Left lung (tissue), 10 donors: ENCODE results near the gene QRICH1. TPM values are rescaled to one million over a fixed set of nuclear protein-coding genes. Genes with fewer than 3 reads are reported as not detected.

Experiments
- ATAC-seq: fragments of 200-7000 bp; cut with Tn5 transposase; one replicate; pipeline ENCODE4 v1.9.1; 2020; ENCODE audit warnings: moderate library complexity
- DNase-seq, 4 donors: peaks; one replicate each; pipeline ENCODE4 v3.0.0-alpha.2; 2013 to 2020
- H3K27ac ChIP-seq, 2 donors: fragments of 200-600 bp; sonication (generic) in 1 of 2; one replicate each; pipeline versions ENCODE4 v1.5.0 to v1.8.0; 2020 to 2021
- H3K27me3 ChIP-seq, 2 donors: fragments of 200-600 bp; sonication (generic) in 1 of 2; one replicate each; pipeline versions ENCODE4 v1.5.0 to v1.8.0; 2020 to 2021
- H3K36me3 ChIP-seq, 2 donors: fragments of 200-600 bp; sonication (generic) in 1 of 2; one replicate each; pipeline versions ENCODE4 v1.5.0 to v1.8.0; 2020 to 2021
- H3K4me1 ChIP-seq, 2 donors: fragments of 200-600 bp; one replicate each; pipeline ENCODE4 v1.8.0; 2021
- H3K4me3 ChIP-seq, 2 donors: fragments of 200-600 bp; sonication (generic) in 1 of 2; one replicate each; pipeline versions ENCODE4 v1.5.0 to v1.8.0; 2020 to 2021; ENCODE audit warnings: mild to moderate bottlenecking in 1 of 2
- H3K9me3 ChIP-seq, 2 donors: fragments of 200-600 bp; sonication (generic) in 1 of 2; one replicate each; pipeline versions ENCODE4 v1.5.0 to v1.8.0; 2020 to 2021
- intact Hi-C, 2 donors: fragments of 100-400 bp; cut with DNase I; formaldehyde crosslinking; loops; one replicate each; pipeline versions ENCODE4 v1.11.2 to v1.14.2; 2022
- polyA plus RNA-seq, 6 donors: library from polyadenylated mRNA; unstranded; fragments of 120-200 nt; gene quantifications; one replicate each; pipeline ENCODE4 v1.2.1, GENCODE V29; 2013; ENCODE audit not compliant: insufficient read length in 6 of 6
- total RNA-seq, 2 donors: library from RNA; stranded (reverse); fragmentation: NEBNext Ultra II Directional; extraction: Animal tissue kit (Norgen Biotek cat#: 25700); gene quantifications; one replicate each; pipeline ENCODE4 v1.2.1, GENCODE V29; 2021
- TF ChIP-seq, protein P1 (sequence below), 2 donors: fragments of 200-600 bp; sonication (generic) in 1 of 2; IDR thresholded peaks; one replicate each; pipeline versions ENCODE4 v1.5.0 to v1.8.0; 2021; ENCODE audit warnings: antibody characterized with exemption in 2 of 2
- donor health status: DM: no; HTN: yes; CAD: no.
- donor health status: DM: no; HTN: no; CAD: no.

QRICH1 gene
- total and polyA plus RNA-seq, 8 donors, result 71.6 to 85.8 (median 77.6) TPM

DNA sequence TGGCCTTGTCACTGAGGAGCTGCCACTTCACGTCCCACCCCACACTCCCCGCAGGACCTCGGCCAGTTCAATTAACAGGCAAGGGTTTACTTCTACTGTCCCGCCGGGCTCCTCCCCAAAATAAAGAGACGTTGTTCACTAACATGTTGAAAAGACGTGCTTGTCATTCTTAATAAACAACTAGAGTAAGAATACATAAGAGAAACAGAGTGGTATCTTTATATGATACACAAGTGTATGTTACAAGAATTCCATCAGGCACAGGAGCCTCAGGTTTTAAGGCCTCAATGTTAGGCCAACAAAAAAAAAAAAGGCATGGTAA lies 64.3 kb downstream of the QRICH1 start:
- no peaks in the 10 kb centered on the region for H3K27me3 ChIP-seq
- intact Hi-C loops, result no loop called here
- no peaks in the 10 kb centered on the region for H3K9me3 ChIP-seq
- peak overlapping the region; percentile 70 to 84 for H3K27ac ChIP-seq
- H3K36me3 ChIP-seq, result peaks cover 0 to 76% of the 10 kb centered on the region in 2 donors
- TF ChIP-seq, protein P1, sequence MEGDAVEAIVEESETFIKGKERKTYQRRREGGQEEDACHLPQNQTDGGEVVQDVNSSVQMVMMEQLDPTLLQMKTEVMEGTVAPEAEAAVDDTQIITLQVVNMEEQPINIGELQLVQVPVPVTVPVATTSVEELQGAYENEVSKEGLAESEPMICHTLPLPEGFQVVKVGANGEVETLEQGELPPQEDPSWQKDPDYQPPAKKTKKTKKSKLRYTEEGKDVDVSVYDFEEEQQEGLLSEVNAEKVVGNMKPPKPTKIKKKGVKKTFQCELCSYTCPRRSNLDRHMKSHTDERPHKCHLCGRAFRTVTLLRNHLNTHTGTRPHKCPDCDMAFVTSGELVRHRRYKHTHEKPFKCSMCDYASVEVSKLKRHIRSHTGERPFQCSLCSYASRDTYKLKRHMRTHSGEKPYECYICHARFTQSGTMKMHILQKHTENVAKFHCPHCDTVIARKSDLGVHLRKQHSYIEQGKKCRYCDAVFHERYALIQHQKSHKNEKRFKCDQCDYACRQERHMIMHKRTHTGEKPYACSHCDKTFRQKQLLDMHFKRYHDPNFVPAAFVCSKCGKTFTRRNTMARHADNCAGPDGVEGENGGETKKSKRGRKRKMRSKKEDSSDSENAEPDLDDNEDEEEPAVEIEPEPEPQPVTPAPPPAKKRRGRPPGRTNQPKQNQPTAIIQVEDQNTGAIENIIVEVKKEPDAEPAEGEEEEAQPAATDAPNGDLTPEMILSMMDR (IDR thresholded peaks at IDR 0.05), result no peak
- peaks cover 13 to 38% of the 10 kb centered on the region in 2 donors for H3K4me1 ChIP-seq
- ATAC-seq (no peak), DNase-seq (no peak)
- peak overlapping the region; percentile 65 to 68 for H3K4me3 ChIP-seq

DNA sequence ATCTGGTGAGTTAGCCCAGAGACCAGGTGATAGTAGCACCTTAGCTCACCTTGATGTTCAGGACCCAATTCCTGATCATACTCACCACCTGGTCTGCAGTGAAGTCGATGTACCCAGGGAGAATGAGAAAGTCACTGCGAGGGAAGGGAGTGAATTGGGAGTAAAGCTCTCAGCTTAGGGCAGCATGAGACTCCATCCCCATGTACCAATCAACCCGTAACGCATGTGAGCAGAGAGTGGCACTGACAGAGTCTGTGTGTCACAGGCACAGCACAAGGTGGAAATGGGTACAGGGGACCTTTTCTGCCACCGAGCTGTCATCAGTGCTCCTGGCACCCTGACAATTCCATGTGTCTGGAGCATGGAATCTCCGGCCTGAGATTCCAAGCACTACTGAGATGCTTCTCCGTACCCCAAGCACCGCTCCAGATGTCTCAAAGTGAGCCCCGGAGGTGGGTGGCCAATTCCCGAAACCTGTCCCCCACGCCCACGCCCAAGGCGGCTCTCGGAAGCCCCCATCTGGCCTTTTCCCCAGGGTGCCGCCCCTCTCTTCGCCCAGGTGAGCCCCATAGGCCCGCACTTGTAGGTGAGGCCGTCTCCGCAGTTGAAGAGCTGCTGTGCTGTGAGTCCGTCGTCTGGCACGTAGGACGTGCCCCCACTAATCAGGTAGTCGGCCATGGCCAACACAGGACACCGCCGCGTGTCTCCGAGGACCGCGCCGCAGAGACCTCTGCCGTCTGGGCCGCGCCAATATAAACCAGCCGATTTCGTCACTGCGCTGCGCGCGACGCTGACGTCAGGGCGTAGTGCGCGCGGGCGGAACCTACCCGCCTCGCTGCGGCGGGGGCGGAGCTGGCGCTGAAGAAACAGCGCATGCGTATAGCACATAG lies 65.0 kb downstream of the QRICH1 start, which contains the start of gene IMPDH2:
Gene IMPDH2 (minus strand): TSS at position 726 of the 890 bp plus-strand sequence. CDS start 48 bp downstream, at position 678.
- TF ChIP-seq, protein P1 (IDR thresholded peaks at IDR 0.05), result peak in 1 of 2 donors; percentile 15
- no peaks in the 10 kb centered on the region for H3K9me3 ChIP-seq
- peaks cover 0 to 76% of the 10 kb centered on the region in 2 donors for H3K36me3 ChIP-seq
- H3K27me3 ChIP-seq, result no peaks in the 10 kb centered on the region
- H3K4me1 ChIP-seq, result peaks cover 13 to 42% of the 10 kb centered on the region in 2 donors
- ATAC-seq (peak; percentile 97), DNase-seq (peak; percentile 94 to 98 (median 96))
- H3K4me3 ChIP-seq, result peak within 1 kb of the TSS; percentile 65 to 68
- peak within 1 kb of the TSS; percentile 70 to 84 for H3K27ac ChIP-seq
- intact Hi-C loops, result no loop called here

DNA sequence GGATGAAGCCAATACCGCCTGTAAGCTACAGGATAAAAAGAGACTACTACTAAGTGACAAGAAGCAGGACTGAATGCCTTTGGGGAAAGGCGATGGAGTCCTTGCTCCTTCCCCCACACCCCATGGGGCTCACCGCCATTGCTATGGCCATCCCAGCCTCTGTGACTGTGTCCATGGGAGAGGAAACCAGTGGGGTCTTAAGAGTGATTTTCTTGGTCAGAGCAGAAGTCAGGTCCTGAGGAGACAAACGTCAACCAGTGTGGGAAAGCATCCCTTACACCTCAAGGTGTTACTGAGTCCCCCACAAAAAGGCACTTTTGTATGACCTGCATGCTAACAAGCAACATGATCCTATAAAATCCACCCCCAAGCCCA lies 65.6 kb downstream of the QRICH1 start:
- intact Hi-C loops, result no loop called here
- Histone ChIP-seq H3K9me3 (no peaks in the 10 kb centered on the region), H3K27ac (peak overlapping the region in 1 of 2 donors; percentile 84), H3K36me3 (peaks cover 0 to 77% of the 10 kb centered on the region in 2 donors), H3K4me1 (peaks cover 15 to 49% of the 10 kb centered on the region in 2 donors), H3K27me3 (no peaks in the 10 kb centered on the region), H3K4me3 (peak overlapping the region; percentile 65 to 68)
- no peak for ATAC-seq
- no peak for DNase-seq
- TF ChIP-seq, protein P1 (IDR thresholded peaks at IDR 0.05), result no peak

DNA sequence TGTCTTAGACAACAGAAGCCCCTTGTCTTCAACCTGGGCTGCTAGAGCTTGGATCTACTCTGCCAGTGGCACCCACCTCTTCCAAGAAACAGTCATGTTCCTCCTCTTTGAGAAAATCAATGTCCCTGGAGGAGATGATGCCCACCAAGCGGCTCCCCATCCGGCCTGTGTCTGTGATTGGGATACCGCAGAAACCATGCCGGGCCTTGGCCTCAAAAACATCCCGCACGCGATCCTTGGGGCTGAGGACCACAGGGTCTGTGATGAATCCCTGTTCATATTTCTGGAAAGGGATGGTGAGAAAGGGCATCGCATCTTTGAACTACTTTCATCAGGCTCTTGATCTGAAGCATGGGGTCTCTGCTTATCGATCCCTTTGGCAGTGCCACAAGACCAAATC lies 66.2 kb downstream of the QRICH1 start:
- H3K27ac ChIP-seq, result no peak overlapping the region
- DNase-seq (no peak), ATAC-seq (no peak)
- H3K4me3 ChIP-seq, result no peak overlapping the region
- intact Hi-C loops, result no loop called here
- no peaks in the 10 kb centered on the region for H3K9me3 ChIP-seq
- TF ChIP-seq, protein P1 (IDR thresholded peaks at IDR 0.05), result no peak
- peaks cover 0 to 75% of the 10 kb centered on the region in 2 donors for H3K36me3 ChIP-seq
- no peaks in the 10 kb centered on the region for H3K27me3 ChIP-seq
- peaks cover 21 to 55% of the 10 kb centered on the region in 2 donors for H3K4me1 ChIP-seq

DNA sequence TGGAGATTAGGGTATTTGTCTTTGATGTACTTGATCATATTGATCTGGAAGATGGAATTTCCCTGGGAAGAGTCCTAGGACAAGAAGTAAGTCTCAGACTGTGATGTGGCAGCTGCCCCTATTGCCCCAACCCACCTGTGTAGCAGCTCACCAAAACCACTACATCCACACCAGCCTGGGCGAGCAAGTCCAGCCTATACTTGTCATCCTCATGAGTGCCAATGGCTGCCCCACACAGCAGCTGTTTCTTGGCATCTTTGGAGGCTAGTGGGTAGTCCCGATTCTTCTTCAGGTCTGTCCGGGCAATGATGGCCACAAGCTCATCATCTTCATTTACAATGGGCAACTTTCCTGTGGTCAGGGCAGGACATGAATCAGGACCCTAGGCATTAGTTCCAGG lies 67.3 kb downstream of the QRICH1 start:
- no peak for DNase-seq
- ATAC-seq, result no peak
- intact Hi-C loops, result no loop called here
- Histone ChIP-seq H3K36me3 (peaks cover 0 to 64% of the 10 kb centered on the region in 2 donors), H3K27ac (no peak overlapping the region), H3K4me1 (peaks cover 21 to 58% of the 10 kb centered on the region in 2 donors), H3K9me3 (no peaks in the 10 kb centered on the region), H3K27me3 (no peaks in the 10 kb centered on the region), H3K4me3 (no peak overlapping the region)
- TF ChIP-seq, protein P1 (IDR thresholded peaks at IDR 0.05), result no peak
